ENCODE measurements around the gene RFT1. TPM values are rescaled to one million over a fixed set of nuclear protein-coding genes. Genes with fewer than 3 reads are reported as not detected.

Gene RFT1
- total RNA-seq, 1 experiment from 2014 or later, result 33.6 TPM

DNA sequence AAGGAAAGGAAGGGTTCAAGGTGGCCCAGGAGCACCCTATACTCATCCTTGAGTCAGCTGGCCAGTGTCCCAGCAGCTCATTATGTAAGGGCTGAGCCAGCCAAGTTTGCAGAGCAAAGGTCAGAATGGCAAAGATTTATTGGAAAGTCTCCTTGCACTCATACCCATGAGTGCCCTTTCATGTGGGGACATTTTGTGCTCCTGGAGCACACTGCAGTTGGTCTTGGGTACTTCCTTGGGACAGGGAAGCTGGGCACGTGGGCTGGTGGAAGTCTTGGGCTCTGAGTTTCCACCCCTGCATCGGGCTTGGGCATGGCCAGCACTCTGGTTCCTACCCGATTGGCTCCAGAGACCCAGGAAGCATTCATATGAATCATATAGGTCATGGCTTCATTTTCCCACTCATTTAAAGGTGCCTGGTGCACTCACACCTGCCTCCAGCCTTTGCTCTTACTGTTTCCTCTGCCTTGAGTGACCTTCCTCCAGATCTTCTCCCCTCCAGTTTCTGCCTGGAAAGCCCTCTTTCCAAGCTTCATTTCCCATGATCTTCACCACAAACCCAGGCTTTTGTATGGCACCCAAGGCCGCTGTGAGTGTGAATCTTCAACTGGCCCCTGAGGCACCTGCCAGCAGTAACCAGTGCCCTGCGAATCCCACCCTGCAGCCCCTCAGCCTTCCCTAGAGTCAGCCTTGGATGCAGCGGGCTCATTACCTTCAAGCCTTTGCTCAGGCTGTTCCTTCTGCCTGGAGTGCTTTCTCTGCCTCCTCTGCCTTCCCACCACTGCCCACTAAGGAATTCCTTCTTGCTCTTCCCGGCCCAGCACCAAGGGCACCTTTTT lies 20.2 kb upstream of the RFT1 start:
- DNase-seq (ENCODE audit: low spot score), result peak; percentile 37

DNA sequence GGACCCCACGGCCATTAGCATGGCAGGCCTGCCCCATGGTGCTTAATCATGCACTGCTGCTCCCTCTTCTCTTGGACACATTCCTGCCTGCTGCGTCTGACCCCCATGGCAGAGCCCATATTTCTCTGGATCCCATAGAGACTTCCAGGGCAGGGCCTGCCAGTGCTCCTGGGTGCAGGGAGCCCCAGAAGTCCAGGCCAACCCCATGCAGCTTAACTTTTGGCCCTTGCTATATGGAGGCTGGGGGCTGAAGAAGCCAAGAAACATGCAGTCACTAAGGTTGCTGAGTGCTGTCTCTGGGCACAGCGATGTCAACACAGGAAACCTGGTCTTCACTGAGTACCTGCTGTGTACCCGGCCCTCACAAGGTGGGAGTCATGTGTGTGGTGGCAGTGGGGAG lies 19.5 kb upstream of the RFT1 start:
- DNase-seq (ENCODE audit: low spot score), result no peak

DNA sequence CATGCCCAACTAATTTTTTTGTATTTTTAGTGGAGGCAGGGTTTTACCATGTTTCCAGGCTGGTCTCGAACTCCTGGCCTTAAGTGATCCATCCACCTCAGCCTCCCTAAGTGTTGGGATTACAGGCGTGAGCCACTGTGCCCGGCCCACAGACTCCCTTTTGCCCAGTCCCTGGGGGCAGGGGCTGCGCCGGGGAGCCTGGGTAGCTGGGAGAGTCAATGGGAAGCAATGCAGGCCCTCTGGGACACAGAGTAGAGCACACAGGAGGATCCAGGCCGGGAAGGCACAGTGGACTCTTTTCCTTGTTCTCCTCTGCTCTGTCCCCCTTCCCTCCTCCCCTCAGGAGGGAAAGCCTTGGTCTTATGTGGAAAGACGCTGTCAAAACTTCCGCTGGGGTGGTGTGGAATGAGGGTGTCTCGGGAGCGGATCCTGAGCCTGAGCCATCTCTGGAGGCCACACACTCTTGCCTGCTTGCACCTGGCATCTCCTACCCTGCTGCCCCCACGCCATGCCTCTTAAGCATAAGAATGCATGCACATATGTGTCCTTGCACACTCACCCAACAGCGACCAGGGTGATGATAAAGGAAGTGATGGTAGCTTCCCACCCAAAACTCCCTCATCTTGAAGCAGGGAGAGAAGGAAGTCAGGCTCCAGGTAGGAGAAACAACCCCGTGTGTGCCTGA lies 18.9 kb upstream of the RFT1 start:
- no peak for DNase-seq (ENCODE audit: low spot score)

DNA sequence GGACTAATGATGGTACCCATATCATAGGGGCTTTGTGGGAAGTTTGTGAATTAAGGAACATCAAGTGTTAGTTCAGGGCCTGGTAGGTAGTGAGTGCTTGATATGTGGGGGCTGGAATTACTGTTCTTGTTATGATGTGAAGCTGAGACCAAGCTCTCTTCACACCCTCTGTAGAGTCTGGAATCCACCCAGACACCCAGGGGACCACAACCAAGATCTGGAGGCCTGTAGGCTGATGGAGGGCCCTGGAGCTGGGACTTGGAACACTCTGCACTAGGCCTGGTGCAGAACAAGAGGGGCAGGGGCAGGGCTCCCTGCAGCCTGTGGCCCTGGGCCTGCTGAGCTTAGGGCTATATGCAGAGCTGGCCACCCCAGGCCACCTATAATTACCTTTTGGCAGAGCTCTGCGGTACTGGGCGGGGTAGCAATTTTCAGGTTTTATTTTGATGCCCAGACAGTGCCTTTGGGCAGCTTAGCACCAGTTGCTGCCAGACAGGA lies 17.7 kb upstream of the RFT1 start:
- no peak for DNase-seq (ENCODE audit: low spot score)

DNA sequence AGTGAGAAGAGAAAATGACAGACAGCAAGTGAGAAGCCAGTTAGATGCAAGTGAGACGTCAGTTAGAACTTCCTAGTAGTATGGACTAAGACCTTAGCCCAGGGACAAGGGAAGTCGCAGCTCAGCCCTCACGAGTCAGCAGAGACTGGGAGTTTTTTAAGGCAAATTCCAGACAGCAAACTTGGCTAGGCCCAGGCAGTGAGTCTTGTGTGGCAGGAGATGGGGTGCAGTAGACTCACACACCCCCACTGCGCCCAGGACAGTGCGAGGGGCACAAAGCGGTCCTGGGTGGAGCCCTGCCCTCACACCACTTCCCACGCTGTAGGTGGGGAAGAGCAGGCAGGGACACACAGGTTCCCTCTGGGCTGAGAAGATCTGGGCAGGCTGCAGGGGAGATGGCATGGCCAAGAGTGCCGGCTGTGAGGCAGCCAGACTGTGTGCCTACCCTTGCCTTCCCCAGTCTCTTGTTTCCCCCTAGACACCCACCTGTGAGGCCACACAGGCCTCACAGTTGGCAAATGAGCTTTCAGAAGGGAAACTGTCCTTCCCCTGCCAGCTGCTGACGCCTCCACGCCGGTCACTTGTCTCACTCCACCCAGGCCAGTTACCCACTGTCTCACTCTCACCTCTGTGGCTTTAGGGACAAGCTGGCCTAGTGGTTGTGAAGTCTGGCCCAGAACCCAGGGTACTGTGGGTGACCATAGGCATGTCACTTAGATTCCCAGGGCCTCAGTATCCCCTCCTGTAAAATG lies 17.1 kb upstream of the RFT1 start:
- DNase-seq (ENCODE audit: low spot score), result no peak

DNA sequence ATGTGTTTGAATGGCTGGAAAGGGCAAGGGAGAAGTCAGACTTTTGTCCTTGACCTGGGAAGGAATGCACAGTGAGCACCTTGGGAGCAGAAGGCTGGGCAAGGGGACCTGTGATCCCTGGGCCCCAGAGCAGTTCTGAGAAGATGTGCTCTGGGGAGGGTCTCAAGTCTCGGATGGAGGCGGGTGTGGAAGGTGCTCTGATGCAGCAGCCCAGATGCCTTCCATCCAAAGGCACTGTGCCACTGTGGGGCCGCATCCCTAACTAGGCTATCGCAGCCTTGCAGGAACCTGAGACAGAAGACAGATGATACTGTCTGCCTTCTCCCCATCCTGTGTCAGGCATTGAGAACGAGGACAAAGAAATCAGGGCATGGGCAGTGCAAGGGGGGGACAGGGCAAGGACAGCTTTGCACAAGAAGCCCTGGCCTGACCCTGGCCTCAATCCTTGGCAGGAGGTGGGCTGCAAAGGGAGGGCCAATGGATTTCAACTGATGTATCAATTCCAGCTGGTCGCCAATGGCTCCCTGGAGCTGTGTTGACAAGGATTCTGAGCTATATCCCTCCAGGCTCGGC lies 16.2 kb upstream of the RFT1 start:
- no peak for DNase-seq (ENCODE audit: low spot score)

DNA sequence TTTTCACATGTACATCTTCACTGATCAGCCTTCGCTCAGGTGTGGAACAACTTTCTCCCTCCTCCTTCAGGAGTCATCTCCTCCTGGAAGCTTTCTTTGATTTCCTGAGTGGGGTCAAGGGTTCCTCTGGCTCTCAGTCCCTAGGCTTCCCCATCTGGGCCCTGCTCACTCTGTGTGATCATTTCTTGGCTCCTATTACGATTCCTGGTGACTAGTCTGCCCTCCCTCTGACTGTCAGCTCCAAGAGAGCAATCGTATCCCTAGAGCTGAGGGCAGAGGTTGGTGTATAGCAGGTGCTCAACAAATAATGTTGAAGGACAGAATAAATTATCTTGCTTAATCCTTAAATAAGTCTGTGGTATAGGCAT lies 15.5 kb upstream of the RFT1 start:
- no peak for DNase-seq (ENCODE audit: low spot score)

DNA sequence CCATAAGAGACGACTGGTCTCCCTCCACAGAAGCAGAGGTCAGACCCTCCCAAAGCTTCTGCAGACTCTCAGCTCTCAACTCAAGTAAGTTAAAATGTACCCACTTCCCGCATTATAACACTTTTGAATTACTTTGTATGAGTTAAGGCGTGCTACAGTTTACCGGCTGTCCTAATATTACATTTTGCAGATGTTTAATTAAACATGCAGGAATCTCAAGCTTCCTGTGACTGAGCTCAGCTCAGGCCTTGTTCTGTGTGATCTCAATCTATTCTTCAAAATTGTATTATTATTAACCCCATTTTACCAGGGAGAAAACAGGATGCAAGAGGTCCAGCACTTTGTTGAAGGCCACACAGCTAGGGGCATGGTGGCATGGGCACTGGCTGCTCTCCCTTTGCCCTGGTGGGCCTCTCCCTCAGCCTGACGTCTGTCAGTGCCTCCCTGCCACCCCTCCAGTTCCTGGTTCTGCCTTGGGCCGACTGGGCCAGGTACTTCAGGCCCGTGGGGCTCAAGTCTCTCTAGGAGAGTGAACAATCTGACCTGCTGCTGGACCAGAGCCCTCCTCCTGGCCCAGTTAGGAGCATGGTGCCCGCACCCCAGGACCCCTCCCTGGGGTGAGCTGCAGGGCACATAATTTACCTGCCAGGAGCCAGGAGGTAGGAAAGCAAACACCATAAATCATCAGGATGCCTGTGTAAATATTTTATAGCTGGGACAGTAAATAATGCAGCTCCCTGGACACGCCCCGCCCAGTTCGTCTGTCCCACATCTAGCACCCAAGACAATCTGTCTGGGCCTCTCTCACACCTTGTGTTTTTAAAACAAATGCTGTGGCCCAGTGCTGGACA lies 14.9 kb upstream of the RFT1 start:
- no peak for DNase-seq (ENCODE audit: low spot score)

DNA sequence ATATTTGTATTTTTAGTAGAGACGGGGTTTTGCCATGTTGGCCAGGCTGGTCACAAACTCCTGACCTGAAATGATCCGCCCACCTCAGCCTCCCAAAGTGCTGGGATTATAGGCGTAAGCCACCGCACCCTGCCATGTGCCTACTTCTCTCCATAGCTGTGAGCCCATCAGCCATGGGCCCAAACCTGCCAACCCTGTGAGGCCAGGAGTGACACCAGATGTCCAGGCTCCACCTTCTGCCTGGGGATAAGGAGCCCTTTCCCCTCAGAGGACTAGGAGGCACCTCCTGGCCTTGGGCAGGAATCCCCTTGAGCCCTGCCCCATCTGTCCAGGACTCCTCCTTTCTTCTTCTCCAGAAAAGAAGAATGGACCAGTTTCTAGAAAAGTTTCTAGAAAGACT lies 14.2 kb upstream of the RFT1 start:
- DNase-seq (ENCODE audit: low spot score), result no peak

DNA sequence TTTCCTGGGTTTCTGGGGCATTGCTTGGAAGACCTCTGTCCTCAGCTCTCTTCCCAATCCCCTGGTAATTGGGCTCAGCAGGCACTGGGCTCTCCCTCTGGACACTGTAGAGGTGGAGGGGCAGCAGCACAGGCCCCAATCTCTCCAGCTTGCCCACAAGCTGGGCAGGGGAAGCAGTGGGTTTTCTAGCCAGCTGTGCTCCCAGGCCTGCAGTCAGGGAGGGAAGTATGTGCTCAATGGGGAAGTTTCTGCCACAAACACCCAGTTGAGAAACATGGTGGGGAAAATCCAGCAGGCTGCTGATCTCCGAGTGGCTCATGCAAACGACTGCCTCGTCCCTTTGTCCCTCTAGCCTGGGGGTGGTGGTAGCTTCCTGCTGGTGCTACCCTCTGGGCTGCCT lies 12.8 kb upstream of the RFT1 start:
- no peak for DNase-seq (ENCODE audit: low spot score)

DNA sequence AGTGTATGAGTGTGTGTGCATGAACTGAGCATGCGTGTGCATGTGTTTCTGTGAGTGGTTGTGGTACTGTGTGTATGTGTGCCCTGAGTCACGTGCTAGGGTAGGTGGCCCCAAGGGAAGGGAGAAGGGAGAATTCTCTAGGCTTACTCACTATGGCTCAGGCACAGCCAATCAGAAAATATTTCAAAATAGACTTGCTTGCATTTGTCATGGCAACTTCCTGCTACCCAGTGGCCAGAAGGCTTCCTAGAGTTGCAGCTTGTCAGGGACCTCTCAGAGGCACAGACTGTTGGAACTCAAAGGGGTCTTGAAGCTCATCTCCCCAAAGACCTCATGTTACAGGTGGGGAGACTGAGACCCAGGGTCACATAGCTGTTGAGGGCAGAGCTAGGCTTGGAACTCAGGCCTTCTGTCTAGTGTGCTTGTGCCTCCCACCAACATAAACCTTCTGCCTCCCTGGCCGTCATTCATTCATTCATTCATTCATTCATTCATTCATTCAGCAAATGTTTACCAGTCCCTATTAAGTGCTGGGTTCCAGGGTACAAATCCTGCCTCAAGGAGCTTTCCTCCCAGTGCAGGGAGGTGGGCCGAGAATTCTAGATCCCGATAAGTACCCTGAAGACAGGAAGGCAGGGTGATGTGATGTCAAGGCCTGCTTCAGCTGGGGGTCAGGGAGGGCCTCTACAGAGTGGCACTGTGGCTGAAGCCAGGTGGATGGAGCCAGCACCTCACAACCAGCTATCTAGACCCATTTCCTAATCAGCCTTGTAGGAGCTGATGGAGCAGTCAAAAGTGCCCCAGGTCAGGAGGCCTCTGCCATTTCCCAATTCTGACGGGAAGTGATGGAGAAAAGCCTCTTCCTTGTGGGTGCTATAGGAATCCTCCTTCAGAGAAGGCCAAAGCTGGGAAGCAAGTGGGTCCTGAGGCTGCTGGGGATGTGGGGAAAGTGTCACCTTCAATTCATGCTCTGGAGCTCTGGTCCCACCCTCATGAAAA lies 10.9 kb upstream of the RFT1 start:
- DNase-seq (ENCODE audit: low spot score), result peak; percentile 29

DNA sequence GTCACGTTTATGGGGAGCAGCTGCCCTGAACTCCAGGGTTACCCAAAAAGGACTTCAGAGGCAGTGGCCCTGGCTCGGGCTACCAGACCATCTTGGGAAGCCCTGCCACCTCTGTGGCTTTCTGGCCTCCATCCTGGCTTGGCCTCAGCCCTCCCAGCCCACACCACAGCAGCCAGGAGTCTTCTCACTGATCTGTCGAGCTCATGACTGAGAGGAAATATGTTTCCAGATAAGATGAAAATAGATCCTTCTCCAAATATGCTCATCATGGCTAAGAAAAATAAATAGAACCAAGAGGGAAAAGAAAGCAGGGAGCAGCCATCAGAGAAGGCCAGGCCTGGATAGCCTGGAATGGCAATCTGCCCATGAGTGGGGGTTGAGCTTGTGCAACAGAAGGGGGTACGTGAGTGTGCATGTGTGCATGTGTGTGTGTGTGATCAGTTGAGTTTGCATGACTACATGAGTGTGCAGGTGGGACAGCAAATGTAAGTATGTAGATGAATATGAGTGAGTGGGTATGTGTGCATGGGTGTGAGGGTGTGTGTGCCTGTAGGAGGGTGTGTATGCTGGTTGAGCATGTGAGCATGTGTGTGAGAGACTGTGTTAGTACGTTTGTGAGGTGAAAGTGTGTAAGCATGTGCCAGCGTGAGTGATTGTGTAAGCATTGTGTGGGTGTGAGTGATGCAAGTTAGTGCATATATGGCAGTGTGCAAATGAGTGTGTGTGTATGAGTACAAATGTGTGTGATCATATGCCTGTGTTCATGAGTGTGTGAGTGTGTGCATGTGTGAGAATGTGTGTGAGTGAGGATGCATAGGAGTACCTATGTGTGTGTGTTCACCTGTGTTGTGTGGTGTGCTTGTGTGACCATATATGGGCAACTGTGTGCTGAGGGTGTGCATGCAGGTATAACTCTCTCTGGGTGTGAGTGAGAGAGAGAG lies 9.9 kb upstream of the RFT1 start:
- DNase-seq (ENCODE audit: low spot score), result no peak

DNA sequence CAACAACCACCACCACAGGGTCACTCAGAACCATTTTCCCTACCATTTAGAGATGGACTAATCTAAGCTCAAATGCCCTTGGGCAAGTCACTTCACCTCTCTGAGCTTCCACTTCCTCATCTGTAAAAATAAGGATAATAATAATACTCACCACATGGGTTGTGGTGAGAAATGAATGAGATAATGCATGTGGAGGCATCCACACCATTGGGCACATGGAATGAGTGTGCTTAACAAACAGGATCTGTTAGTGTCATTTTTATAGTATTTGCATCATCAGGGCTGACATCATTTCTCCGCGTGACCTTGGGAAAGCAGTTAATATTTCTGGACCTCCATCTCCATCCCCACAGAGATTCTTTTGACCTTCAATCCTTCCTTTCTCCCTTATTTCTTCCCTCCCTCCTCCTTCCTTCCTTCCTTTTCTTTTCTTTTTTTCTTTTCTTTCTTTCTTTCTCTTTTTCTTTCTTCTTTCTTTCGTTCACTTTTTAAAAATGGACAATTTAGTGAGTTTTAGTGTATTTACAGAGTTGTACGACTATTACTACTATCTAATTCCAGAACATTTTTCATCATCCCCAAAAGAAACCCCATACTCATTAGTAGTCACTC lies 7.7 kb upstream of the RFT1 start:
- DNase-seq (ENCODE audit: low spot score), result no peak

DNA sequence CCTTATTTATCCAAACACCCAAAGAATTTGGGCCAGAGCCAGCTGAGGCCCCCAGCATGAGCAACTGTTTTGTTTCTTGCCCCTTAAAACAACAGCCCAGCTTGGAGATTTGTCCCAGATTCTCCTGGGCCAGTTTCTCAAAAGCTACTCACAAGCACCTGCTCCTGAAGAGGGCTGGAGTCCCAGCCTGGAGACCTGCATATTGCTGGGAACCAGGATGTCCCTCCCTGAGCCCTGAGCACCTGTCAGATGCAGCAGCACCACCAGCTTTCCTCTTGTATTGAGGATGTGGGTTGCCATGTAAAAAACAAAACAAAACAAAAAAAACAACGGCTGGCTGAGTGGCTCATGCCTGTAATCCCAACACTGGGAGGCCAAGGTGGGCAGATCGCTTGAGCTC lies 7.0 kb upstream of the RFT1 start:
- no peak for DNase-seq (ENCODE audit: low spot score)

DNA sequence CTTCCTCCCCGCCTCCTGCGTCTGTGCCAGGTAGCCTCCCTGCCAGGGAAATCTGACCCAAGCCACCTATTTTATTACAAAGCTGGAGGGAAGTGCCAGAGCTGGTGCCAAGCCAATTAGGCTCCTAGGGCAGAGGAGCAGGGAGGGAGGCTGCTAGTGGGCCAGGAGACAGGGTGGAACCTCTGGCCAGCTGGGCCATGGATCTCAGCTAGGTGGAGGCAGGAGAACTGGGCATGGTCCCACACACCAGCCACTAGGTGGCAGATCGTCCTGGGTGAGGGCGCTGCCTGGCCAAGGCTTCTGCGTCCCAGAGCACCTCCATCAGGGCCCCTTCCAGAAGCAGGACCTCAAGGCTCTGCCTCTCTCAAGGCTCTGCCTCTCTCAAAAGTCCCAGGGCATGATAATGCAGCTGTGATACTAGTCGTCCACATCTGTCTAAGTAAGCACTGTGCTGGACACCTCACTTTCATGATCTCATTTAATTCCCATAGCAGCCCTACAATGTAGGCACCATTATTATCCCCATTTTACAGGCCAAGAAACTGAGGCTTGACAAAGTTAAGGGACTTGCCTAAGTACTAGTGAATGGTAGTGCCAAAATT lies 4.5 kb upstream of the RFT1 start:
- DNase-seq (ENCODE audit: low spot score), result peak; percentile 64

DNA sequence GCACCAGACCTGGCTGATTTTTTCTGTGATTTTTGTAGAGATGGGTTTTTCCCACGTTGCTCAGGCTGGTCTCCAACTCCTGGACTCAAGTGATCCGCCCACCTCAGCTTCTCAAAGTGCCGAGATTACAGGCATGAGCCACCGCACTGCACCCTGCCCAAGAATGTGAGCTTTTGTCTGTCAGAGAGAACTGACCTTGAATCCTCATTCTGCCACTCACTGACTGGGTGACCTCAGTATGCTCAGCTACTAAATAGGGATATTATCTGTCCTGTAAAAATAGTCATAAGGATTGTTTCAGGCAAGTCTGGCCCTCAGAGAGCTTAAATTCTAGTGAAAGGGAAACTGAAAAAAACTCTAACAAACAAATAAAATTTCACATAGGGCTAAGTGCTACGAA lies 2.1 kb upstream of the RFT1 start:
- no peak for DNase-seq (ENCODE audit: low spot score)

DNA sequence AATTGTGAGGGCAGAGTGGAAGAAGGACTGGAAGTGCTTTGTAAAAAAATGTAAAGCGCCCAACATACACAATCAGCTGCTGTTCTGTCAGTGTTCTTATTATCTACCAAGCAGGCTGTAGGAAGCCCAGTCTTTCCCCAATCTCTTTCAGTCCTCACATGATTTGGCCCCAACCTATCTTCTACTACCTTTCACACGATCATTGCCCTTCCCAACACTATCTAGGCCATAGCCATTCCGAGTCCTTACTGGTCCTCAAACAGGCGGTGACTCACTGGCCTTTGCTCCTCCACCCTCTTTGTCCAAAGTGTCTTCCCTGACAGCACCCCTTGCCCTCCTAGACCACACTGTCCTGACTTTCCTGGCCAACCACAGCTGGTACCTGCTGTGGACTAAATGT lies 861 bp upstream of the RFT1 start:
- no peak for DNase-seq (ENCODE audit: low spot score)

DNA sequence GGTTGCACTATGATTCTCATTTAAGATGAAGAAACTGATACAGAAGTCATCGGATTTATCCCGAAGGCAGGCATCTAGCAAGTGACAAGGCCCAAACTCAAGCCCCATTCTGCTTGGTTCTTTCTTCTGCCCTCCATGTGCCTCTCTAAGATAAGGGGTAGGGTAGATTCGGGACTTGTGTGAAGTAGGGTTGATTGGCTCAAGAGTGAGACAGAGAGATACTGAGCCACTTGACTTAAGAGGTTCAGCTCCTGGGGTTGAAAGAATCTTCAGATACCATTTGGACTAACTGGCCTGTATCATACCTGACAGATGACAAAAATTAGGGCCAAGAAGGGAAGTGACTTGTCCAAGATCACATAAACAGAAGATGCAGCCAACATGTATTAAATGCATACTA lies 891 bp downstream of the RFT1 start:
- no peak for DNase-seq (ENCODE audit: low spot score)

Data from A172 (cell line).